Stimulated activated CD4-positive, alpha-beta T cell treated with anti-CD3 and anti-CD28 coated beads, Interleukin-15, amount 100 ng/mL, for 1 hour (primary cell): ENCODE data around the gene ATXN7L2.
A peak's percentile ranks its signal among the peaks of the same experiment; 100 is the strongest.

ENCODE experiments used
- DNase-seq, 2 donors: peaks; one replicate each; pipeline ENCODE4 v3.0.0-alpha.2; 2020; ENCODE audit warnings: low read depth in 1 of 2, low spot score in 1 of 2

The ATXN7L2 gene

DNA sequence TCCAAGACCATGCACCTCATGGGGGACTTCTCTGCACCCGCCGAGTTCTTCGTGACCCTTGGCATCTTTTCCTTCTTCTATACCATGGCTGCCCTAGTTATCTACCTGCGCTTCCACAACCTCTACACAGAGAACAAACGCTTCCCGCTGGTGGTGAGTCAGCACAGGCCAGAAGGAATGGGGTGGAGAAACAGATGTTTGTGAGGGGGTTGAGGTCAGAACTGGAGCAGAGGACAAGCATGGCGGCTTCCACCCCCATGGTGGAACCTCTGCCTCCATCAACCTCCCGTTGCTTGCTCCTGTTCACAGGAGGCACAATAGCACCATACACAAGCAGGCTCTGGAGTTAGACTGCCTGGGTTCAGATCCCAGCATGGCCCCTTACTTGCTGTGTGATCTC, 6.9 kb upstream of the ATXN7L2 start:
- no peak for DNase-seq

DNA sequence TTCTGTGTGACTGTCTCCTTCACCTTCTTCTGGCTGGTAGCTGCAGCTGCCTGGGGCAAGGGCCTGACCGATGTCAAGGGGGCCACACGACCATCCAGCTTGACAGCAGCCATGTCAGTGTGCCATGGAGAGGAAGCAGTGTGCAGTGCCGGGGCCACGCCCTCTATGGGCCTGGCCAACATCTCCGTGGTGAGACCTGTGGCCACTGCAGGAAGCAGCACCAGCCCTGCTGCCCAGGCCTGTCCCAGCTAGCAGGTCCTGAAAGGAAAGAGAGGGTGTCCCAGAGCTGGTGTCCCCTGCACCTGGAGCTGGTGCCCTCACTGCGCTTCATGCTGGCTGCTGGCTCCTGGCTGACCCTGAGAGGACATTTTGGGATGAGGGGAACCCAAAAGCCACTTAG, 5.9 kb upstream of the ATXN7L2 start:
- DNase-seq, result no peak

DNA sequence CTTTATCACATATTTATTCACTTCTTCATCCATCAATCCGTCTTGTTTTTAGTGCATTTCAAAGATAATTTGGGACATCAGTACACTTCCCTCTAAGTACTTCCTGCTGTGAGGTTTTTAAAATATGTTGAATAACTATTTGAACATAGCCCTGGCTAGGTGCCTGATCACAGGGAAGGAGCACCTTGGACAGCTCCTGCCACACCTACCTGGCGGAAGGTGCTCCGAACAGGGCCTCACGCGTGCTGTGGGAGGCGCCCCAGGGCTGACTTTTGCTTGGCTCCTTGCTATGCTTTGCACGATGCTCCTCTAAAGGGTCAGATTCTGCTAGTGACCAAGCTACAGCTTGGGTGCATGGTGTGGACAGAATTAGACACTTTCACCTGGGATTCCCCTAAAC, 4.9 kb upstream of the ATXN7L2 start:
- no peak for DNase-seq

DNA sequence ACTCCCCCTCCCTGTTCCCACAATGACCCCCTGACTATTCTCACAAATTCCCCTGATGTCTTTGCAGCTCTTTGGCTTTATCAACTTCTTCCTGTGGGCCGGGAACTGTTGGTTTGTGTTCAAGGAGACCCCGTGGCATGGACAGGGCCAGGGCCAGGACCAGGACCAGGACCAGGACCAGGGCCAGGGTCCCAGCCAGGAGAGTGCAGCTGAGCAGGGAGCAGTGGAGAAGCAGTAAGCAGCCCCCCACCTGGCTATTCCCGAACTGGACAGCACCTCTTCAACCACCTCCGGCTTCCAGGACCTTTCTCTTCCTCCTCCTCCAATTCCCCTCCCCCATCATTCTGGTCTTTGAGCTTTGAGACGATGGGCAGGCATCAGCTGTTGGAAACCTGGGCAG, 4.4 kb upstream of the ATXN7L2 start:
- no peak for DNase-seq

DNA sequence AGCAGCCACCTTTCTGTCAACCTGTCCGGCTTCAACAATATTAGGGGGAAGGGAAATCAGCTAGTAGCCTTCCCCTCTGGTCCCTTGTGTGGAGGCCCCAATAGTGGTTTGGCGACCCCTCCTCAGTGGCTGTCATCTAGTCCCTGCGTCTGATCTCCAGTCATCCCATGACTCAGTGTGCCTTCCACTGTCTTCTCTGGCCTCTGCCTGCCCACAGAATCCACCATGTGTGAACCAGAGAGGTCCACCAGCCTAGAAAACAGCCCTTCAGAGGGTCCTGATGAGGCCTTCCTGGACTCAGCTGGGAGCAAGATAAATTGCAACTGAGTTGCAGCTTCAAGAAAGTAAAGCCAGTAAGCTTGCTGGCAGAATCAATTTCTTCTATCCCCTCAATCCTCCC, 3.8 kb upstream of the ATXN7L2 start:
- no peak for DNase-seq

DNA sequence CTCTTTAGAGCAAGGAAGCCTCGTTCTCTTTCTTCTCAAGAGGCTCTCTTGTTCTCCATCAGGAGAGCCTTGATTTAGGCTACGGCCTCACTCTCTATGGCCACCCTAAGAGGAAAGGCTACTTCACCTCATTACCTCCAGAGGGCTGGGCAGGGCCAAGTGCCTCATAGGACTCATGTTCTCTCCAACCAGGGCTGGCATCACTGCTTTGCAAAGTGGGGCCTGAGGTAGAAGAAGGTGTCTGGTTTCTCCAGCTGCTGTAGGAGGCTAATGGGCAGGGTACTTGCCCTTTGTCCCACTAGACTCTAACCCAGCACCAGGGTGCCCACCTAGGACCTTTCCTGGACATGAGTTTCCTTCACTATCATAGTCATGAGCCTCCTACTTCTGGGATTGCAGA, 2.1 kb upstream of the ATXN7L2 start:
- no peak for DNase-seq

DNA sequence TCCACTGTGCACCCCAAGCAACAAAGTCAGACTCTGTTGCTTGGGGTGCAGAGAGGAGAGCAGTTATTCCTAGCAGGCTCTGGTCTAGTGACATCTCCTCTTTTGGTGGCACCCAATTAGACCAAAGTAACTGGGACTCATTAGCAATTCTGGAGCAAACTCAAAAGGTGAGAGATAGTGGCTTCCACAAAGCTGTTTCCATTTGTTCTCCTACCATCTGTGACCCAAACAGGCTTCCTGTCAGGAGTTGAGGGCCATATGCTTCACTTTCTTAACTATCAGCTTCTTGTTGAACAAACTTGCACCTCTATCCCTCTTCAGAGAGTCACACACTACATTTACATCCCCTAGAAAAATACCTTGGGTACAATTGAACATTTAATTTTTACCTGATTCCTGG, 1.5 kb upstream of the ATXN7L2 start:
- no peak for DNase-seq

DNA sequence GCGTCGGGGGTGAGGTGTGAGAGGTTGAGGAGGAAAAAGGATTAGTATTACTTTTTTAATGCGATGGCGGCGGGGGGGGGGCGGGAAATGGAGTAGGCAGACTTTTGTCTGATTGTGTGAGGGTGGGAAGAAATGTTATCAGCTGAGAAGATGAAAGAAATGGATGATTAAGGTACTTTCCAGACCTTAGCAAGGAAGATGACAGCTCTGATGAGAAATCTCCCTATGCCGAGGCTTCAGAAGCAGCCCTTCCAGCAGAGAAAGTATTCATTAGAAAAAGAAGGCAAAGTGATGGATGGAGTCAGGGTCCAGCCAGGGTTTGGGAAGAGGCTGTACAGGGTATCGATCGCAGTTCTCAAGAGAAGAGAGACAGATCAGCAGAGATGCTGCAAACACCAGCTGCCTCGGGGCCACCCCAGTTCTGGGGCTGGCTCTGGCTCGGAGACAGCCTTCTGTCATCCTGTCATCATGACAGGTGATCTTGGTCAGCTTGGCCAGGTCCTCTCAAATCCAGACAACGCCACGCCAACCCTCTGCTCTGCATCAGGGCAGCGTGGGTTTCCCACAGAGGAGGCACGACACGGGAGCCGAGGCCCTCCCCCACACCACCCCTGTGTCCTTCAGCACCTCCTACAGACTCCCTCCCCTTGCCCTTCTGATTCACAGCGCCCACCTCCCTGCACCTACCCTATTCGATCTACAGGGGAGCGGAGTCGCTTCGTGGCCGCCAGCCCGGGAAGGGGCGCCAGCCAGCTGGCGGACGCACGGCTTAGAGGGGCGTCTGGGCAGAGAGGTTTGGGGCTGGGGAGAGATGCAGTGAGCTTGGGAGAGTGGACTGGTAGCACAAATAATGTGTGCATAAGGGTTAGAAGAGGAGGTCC, 674 bp upstream of the ATXN7L2 start:
- no peak for DNase-seq

DNA sequence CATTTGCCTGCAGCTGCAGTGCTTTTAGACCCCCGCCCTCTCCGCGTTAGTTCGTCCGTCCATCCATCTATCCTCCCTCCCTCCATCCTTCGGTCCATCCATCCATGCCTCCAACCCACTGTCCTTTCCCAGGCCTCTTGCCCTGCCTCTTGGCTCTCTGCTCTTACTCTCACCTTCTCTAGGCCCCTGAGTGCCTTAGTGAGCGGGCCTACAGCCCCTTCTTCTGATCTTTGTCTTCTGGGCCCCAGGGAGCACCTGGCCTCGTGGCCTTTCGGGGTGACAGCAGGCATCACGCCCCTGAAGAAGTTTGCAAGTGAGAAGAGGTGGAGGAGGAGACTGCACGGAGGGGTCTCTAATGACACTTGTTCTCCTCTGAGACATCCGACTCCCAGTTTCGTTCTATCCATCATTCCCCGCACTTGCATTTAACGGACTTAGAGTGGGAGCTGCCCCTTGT, 842 bp downstream of the ATXN7L2 start:
- no peak for DNase-seq

DNA sequence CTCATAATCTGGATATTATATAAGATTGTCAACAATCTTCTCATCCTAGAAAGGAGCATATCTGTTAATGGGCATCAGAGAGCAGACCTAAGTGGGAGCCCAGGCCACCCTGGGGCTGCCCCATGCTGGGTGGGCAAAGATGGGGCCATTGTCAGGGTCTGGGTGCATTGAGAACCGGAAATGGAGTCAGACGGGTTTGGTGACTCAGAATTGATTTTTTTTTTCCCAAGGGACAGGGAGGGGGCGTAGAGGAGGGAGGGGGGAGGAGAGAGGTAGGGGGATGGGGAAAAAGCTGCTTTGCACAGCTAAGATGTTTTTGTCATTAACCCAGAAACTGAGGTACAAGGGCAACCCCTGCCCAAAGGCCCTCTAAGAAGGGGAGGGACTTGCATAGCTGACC, 1.3 kb downstream of the ATXN7L2 start:
- no peak for DNase-seq

DNA sequence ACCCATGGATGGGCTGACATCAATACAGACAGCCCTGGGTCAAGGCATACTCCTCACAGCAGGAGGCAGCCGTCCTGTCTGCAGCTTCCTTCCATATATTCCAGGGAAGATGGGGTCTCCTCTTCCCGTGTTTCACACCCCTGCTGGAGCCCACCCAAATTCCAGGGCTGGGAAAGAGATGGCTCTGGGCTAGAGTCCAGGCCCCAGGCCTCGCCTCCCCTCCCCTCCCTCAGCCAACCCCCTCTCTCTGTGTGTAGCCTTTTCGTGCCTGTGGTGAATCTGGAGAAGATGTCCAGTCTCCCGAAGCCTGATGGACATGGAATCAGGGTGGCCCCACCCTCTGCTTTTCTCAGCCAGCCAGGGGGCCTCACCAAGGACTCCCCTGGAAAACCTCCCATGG, 3.6 kb downstream of the ATXN7L2 start:
- DNase-seq, result no peak

DNA sequence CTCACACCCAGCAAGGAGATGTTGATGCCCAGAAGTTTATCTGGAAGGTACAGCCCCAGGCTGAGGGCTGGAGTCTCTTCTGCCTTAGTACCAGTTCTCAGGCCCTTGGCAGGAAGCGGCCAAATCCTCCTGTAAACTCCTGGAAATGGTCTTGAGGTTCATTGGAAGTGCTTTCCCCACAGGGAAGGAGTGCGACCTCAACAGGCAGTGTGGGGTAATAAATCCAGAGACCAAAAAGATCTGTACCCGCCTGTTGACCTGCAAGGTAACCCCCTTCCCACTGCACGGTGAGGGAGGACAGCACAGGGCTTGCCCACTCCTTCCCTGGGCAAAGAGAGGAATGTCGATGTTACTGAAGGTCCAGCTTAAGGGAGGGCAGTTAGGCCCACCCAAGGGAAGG, 4.5 kb downstream of the ATXN7L2 start:
- DNase-seq, result no peak

DNA sequence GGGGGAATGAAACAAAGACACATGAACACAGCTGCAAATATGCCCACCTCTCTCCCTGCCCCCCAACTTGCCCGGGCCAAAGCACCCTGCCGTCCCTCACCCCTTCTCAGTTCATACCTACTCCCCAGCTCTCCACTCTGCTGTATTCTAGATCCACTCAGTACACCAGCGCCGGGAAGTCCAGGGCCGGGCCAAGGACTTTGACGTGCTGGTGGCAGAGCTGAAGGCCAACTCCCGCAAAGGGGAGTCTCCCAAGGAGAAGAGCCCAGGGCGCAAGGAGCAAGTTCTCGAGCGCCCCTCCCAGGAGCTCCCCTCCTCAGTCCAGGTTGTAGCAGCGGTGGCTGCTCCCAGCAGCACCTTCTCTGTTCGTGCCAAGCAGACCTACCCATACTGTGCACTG, 5.0 kb downstream of the ATXN7L2 start:
- no peak for DNase-seq

DNA sequence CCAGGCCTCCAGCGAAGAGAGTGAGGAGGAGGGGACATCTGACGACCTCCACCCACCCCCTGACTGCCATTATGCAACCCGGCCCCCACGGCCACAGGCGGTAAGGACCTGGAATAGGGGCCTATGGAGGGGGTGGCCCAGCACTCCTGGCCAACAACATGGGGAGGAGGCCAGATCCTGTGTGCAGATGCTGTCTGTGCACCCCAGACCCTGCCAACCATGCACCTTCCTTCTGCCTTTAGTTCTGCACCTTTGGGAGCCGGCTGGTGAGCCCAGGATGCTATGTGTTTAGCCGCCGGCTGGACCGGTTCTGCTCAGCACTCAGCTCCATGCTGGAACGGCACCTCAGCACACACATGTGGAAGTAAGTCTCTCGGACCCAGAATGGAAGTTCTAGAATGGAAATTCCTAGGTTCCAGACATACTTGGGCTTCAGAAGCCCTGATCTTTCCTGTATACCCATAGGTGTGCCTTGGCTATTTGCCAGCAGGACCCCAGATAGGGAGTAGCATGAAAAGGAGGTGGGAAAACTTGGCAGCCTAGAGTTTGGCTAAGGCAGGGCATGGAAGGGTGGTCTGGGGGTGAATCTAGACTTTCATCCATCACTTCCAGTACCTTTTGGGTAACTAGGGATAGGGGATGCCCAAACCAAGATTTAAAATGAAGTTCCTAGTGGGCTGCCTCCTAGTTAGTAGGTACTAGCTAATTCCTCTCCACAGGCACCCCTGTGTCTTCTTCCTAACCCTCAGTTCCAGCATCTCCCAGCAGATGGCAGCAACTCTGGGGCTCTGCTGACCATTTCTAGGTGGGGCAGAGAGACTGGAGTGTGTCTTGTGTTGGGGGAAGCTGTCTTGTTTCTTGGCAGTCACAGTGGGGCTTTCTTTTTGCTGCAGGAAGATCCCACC, 6.6 kb downstream of the ATXN7L2 start:
- peak in 1 of 2 donors; percentile 49 for DNase-seq

DNA sequence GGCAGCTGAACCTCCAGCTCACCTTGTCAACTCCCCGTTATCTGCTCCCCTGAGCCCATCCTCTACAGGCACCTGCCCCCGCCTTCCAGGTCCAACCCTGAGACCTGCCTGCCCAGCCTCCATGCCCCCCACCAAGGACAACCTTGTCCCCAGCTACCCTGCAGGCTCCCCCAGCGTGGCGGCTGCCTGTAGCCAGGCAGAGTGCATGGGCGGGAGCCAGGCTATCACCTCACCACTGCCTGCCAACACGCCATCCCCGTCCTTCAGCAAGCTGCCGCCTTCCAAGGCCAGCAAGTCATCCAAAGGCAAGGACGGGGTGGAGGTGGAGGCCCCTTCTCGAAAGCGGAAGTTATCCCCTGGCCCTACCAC, 7.2 kb downstream of the ATXN7L2 start:
- DNase-seq, result no peak

DNA sequence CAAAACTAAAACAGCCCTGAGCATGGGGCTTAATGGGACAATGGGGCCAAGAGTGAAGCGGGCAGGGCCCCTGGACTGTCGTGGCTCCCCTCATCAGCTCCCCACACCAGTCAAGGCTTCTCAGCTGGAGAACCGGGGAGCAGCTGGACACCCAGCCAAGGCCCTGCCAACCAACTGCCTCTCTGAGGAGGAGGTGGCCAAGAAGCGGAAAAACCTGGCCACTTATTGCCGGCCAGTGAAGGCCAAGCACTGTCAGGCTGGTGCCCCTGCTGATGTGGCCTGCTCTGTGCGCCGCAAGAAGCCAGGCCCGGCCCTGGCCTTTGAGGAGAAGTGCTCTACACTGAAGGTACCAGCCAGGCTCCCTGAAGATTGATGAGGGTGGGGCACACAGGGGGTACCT, 7.7 kb downstream of the ATXN7L2 start:
- no peak for DNase-seq

DNA sequence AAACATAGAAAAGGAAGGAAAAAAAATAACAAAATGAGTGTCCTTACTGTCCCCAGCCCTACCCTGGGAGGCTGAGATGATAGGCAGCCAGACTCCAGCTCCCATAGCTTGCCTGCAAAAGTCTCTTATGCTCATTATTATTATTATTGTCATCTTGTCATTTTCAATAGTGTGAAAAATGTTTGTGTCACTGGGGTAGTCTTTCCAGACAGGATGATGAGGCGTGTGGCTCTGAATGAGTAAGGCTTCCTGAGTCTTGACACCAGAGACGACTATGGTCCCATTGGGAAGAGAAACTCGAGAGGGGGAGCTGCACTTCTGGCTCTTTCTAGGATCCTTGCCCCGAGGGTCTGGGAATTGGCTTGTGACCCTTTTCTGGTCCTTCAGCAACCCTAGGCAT, 9.1 kb downstream of the ATXN7L2 start:
- no peak for DNase-seq

DNA sequence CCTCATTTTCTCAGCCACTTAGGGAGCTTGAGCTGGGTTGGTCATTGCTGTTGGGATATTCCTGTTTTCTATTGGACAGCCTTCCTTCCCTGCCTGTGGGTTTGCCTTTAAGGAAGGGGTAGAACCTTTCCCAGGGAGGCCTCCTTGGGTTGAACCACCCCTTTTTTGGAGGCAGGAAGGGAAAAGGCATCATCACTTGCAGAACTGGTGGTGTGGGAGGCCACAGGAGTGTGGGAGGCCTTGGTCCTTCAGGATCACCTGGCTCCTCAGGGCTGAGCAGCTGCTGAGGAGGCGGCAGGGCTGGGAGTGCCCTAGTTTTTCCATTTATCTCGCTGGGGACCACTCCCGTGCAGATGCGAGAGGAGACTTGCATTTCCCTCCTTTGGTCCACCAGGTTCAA, 9.5 kb downstream of the ATXN7L2 start:
- no peak for DNase-seq

DNA sequence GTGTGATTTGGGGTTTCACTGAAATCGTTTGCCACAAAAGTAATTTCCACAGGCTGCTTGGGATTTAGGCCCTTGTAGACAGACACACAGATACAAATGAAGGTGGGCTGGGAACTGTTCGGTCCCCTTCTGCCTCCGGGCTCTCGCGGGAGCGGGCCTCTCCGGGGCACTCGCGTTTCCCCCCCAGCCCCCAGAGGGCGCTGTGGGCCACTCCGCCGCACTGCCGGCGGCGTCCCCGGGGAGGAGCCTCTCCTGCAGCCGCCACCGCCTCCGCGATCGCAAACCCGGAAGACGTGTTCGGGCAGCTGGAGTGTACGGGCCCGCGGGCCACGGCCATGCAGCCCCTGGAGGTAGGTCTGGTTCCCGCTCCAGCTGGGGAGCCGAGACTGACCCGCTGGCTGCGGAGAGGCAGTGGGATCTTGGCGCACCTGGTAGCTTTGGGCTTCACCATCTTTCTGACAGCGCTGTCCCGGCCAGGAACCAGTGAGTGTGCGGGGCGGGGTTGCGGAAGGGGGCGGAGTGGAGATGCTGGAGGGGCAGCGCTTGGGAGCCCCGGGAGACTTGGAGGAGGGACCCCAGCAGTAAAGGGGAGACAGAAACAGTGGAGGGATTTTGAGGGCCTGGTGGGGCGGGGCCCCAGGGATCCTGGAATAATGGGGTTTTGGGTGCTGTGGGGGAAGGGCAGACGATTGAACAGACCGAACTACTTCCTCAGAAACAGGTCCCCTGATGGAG, 10.3 kb downstream of the ATXN7L2 start, which contains the start of gene CYB561D1:
Gene CYB561D1, plus strand, starts transcription at position 290 of the 735 bp plus-strand sequence. Its CDS starts 46 bp downstream, at position 336.
- DNase-seq, result peak; percentile 79 to 89

DNA sequence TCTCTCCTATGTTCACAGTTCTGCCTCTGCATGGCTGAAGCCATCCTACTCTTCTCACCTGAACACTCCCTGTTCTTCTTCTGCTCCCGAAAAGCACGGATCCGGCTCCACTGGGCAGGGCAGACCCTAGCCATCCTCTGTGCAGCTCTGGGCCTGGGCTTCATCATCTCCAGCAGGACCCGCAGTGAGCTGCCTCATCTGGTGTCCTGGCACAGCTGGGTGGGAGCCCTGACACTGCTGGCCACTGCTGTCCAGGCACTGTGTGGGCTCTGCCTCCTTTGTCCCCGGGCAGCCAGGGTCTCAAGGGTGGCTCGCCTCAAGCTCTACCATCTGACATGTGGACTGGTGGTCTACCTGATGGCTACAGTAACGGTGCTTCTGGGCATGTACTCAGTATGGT, 12.0 kb downstream of the ATXN7L2 start:
- no peak for DNase-seq

DNA sequence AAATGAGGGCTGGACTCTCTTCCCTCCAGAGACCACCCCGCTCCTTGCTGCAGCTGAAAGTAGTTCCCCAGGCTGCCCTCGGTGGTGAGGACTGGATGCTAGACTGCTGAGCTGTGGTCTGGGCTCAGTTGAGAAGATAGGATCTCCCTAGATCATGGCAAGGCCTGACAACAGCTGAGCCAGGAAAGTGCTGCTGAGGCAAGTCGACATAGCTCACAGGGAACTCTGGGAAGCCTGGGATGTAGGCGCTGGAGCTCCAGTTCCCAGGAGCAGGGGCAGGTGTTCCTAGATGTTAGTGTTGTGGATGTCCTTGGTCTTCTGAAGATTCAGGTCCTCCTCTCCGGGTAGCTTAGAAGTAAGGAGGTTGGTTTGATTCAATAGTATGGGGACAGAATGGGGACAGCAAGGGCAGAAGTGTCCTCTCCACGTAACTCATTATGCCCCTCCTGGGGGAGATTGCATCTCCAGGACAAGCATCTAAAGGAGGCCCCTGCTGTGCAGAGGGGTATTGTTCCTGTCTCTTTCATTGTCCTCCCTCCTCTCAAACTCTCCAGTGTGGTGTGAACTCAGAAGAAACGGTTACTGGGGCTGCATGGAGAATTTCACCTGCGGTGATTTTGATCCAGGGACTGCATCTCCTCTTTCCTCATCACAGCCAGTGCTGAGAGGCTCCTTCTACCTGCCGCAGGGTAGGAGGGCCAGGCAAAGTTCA, 13.9 kb downstream of the ATXN7L2 start:
- no peak for DNase-seq
